Thyroid gland (tissue), 4 donors: ENCODE data around the gene ACSM6. TPM values are rescaled to one million over a fixed set of nuclear protein-coding genes. Genes with fewer than 3 reads are reported as not detected.
"Not testable (repeated sequence)": the region's sequence is repeated elsewhere in the genome, so short reads cannot be mapped to it uniquely, and the experiment has no call there.

Experiments used
- DNase-seq, 2 donors: peaks; one replicate each; pipeline ENCODE4 v3.0.0-alpha.2; 2019
- H3K27ac ChIP-seq, 3 donors: fragments of 200-600 bp; sonication (generic); 1 replicate in 2 of 3; 2 replicates in 1 of 3; pipeline ENCODE4 v1.5.1; 2016 to 2019; ENCODE audit warnings: mild to moderate bottlenecking in 1 of 3, moderate library complexity in 1 of 3
- H3K27me3 ChIP-seq: fragments of 200-600 bp; sonication (generic); one replicate; pipeline ENCODE4 v1.5.1; 2019
- H3K36me3 ChIP-seq, 2 donors: fragments of 200-600 bp; sonication (generic); one replicate each; pipeline ENCODE4 v1.5.1; 2016 to 2019
- H3K4me1 ChIP-seq, 2 donors: fragments of 200-600 bp; sonication (generic); one replicate each; pipeline ENCODE4 v1.5.1; 2017 to 2019
- H3K4me3 ChIP-seq, 3 donors: fragments of 200-600 bp; sonication (generic); replicated peaks in 1 of 3; 1 replicate in 2 of 3; 2 replicates in 1 of 3; pipeline ENCODE4 v1.5.1; 2016; ENCODE audit warnings: mild to moderate bottlenecking in 1 of 3
- H3K9me3 ChIP-seq: fragments of 200-600 bp; sonication (generic); one replicate; pipeline ENCODE4 v1.5.1; 2017
- CTCF ChIP-seq, 6 experiments: fragments of 200-600 bp in 3 of 6; fragments of 450-650 bp in 3 of 6; sonication (generic) in 3 of 6; IDR thresholded peaks; one replicate each; pipeline ENCODE4 v1.5.1; 2016 to 2019; ENCODE audit warnings: antibody characterized with exemption in 6 of 6, mild to moderate bottlenecking in 2 of 6, inconsistent platforms in 1 of 6, moderate library complexity in 1 of 6
- POLR2A ChIP-seq, 2 donors: fragments of 450-650 bp; IDR thresholded peaks; one replicate each; pipeline ENCODE4 v1.6.1; 2017; ENCODE audit warnings: antibody characterized with exemption in 2 of 2, mild to moderate bottlenecking in 2 of 2, moderate library complexity in 1 of 2
- WGBS, 2 donors: methylation state at CpG; one replicate each; pipeline ENCODE4 v1.1.5; 2017; 5-methylcytosine and 5-hydroxymethylcytosine counted together
- intact Hi-C: fragments of 100-400 bp; cut with DNase I; formaldehyde crosslinking; loops from one replicate; pipeline ENCODE4 v1.15.1; 2023
- total RNA-seq, 4 donors: library from RNA; depleted of rRNA; stranded (reverse); fragments of >200 nt; gene quantifications; one replicate each; pipeline ENCODE4 v1.2.3, GENCODE V29; 2016

Gene ACSM6
- total RNA-seq, 4 donors from 2014 or later, result 0.54 to 0.63 (median 0.56) TPM; not detected in 1

GRCh38 chr10:95225136-95225535, 31.1 kb downstream of the ACSM6 start:
- DNase-seq, result no peak
- 93 to 95% methylated on average over 2 of the region's 2 CpGs for WGBS, 2 donors
- no peak overlapping the region for H3K27ac ChIP-seq
- intact Hi-C loops, result no loop called here
- H3K4me3 ChIP-seq, result no peak overlapping the region
- peaks cover 0 to 4% of the 10 kb centered on the region in 2 donors for H3K4me1 ChIP-seq
- no peaks in the 10 kb centered on the region for H3K27me3 ChIP-seq
- H3K9me3 ChIP-seq, result no peaks in the 10 kb centered on the region
- H3K36me3 ChIP-seq, result no peaks in the 10 kb centered on the region
- no peak for TF ChIP-seq CTCF (IDR thresholded peaks at IDR 0.05)

DNA sequence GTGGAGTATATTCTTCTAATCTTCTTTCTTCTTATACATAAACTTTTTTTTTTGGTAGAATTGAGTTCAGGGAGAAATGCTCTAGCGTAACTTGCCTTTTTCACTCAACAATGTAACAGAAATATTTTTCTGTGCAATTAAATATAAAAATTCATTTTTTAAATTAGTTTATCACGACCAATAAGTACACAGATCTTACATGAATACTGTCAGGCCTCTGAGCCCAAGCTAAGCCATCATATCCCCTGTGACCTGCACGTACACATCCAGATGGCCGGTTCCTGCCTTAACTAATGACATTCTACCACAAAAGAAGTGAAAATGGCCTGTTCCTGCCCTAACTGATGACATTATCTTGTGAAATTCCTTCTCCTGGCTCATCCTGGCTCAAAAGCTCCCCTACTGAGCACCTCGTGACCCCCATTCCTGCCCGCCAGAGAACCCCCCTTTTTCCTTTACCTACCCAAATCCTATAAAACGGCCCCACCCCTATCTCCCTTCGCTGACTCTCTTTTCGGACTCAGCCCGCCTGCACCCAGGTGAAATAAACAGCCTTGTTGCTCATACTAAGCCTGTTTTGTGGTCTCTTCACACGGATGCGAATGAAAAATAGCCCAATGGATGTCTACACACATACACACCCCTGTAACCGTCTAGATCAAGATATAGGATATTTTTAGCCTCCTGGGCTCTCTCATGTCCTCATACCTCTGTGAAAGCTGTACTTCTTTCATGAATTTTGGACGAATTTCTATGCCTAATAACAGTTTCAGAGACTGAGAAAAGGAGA, 35.1 kb downstream of the ACSM6 start:
- H3K4me3 ChIP-seq, H3K4me1 ChIP-seq, DNase-seq, intact Hi-C loops, H3K9me3 ChIP-seq, H3K27me3 ChIP-seq: not testable (repeated sequence)
- peaks cover 8 to 14% of the 10 kb centered on the region in 2 donors for H3K36me3 ChIP-seq
- WGBS, 2 donors, result 89 to 91% methylated on average over 14 of the region's 14 CpGs
- H3K27ac ChIP-seq, result peak overlapping the region in 1 of 3 donors; percentile 20

GRCh38 chr10:95229724-95230627, 35.9 kb downstream of the ACSM6 start:
- H3K4me3 ChIP-seq, result no peak overlapping the region
- TF ChIP-seq POLR2A (IDR thresholded peaks at IDR 0.05), result no peak
- TF ChIP-seq CTCF (IDR thresholded peaks at IDR 0.05), result no peak
- H3K27ac ChIP-seq, result peak overlapping the region in 2 of 3 donors; percentile 32 to 61
- WGBS, 2 donors, result 47 to 60% methylated on average over 10 of the region's 10 CpGs
- no peak for DNase-seq
- H3K9me3 ChIP-seq, result no peaks in the 10 kb centered on the region
- no peaks in the 10 kb centered on the region for H3K27me3 ChIP-seq
- H3K36me3 ChIP-seq, result peaks cover 12 to 22% of the 10 kb centered on the region in 2 donors
- intact Hi-C loops, result no loop called here
- peaks cover 3 to 8% of the 10 kb centered on the region in 2 donors for H3K4me1 ChIP-seq

- DNase-seq, result peak; percentile 54 to 57
- Histone ChIP-seq H3K4me3 (peak overlapping the region in 2 of 3 donors; percentile 17 to 36), H3K27ac (peak overlapping the region in 2 of 3 donors; percentile 32 to 61), H3K36me3 (peaks cover 15 to 26% of the 10 kb centered on the region in 2 donors)
- intact Hi-C loops, H3K9me3 ChIP-seq, H3K27me3 ChIP-seq, H3K4me1 ChIP-seq: not testable (repeated sequence)
- TF ChIP-seq POLR2A (IDR thresholded peaks at IDR 0.05), result peak in 1 of 2 donors; percentile 30
- 33 to 50% methylated on average over 22 to 29 of the region's 36 CpGs for WGBS, 2 donors
These were observed 36.9 kb downstream of the ACSM6 start for GRCh38 chr10:95230677-95231586.

- H3K4me1 ChIP-seq, result peaks cover 3 to 8% of the 10 kb centered on the region in 2 donors
- peaks cover 25 to 45% of the 10 kb centered on the region in 2 donors for H3K36me3 ChIP-seq
- DNase-seq, result no peak
- intact Hi-C loops, result no loop called here
- no peaks in the 10 kb centered on the region for H3K27me3 ChIP-seq
- H3K4me3 ChIP-seq, result no peak overlapping the region
- 82 to 88% methylated on average over 2 of the region's 2 CpGs for WGBS, 2 donors
- no peaks in the 10 kb centered on the region for H3K9me3 ChIP-seq
- TF ChIP-seq POLR2A (IDR thresholded peaks at IDR 0.05), result no peak
- no peak for TF ChIP-seq CTCF (IDR thresholded peaks at IDR 0.05)
- H3K27ac ChIP-seq, result no peak overlapping the region
These were observed 39.5 kb downstream of the ACSM6 start for GRCh38 chr10:95233377-95234034.
